H1 (cell line): Measurements from ENCODE around the gene SPTB.

Source experiments
- BACH1 ChIP-seq: IDR thresholded peaks from 2 replicates; pipeline ENCODE4 v1.6.1; 2012; ENCODE audit warnings: low read length, improper control_type of control experiment
- CREB1 ChIP-seq: IDR thresholded peaks from 2 replicates; pipeline ENCODE4 v1.6.1; 2012; ENCODE audit warnings: inconsistent platforms
- CTBP2 ChIP-seq: IDR thresholded peaks from 2 replicates; pipeline ENCODE4 v1.7.0; 2011; ENCODE audit warnings: borderline replicate concordance, mild to moderate bottlenecking, moderate library complexity, mixed read lengths, low read length; ENCODE audit not compliant: insufficient read depth, insufficient read length
- EP300 ChIP-seq, 2 experiments: IDR thresholded peaks; 1 replicate in 1 of 2; 2 replicates in 1 of 2; pipeline ENCODE4 v1.6.1; 2011 to 2012; ENCODE audit warnings: low read depth in 2 of 2, low read length in 2 of 2, mild to moderate bottlenecking in 2 of 2, borderline replicate concordance in 1 of 2, inconsistent platforms in 1 of 2, moderate library complexity in 1 of 2
- EZH2 ChIP-seq: fragments of 200-600 bp; sonication (generic); IDR thresholded peaks from 2 replicates; pipeline ENCODE4 v1.7.1; 2012; ENCODE audit warnings: low read depth, mild to moderate bottlenecking, moderate library complexity, low read length, inconsistent platforms; ENCODE audit not compliant: severe bottlenecking
- NANOG ChIP-seq: IDR thresholded peaks from 2 replicates; pipeline ENCODE4 v1.6.1; 2011; ENCODE audit warnings: low read length, low read depth, mild to moderate bottlenecking, inconsistent platforms; ENCODE audit not compliant: insufficient read depth, poor library complexity, severe bottlenecking
- TAF7 ChIP-seq: optimal IDR thresholded peaks from 2 replicates; pipeline ENCODE3; 2011; ENCODE audit warnings: low read depth, mild to moderate bottlenecking, inconsistent platforms, low read length, moderate library complexity, borderline replicate concordance
- ZNF274 ChIP-seq: IDR thresholded peaks from 2 replicates; pipeline ENCODE4 v1.7.0; 2012; ENCODE audit warnings: low read length, borderline replicate concordance; ENCODE audit errors: extremely low read depth
- TF ChIP-seq, protein P1 (sequence below), 3 experiments: IDR thresholded peaks; 1 replicate in 2 of 3; 2 replicates in 1 of 3; pipeline versions ENCODE4 v1.5.1 to v1.6.1; 2011; ENCODE audit warnings: low read length in 3 of 3, mild to moderate bottlenecking in 3 of 3, inconsistent platforms in 2 of 3, low read depth in 1 of 3, moderate library complexity in 1 of 3; ENCODE audit not compliant: insufficient read depth in 1 of 3; ENCODE audit errors: control extremely low read depth in 1 of 3

DNA sequence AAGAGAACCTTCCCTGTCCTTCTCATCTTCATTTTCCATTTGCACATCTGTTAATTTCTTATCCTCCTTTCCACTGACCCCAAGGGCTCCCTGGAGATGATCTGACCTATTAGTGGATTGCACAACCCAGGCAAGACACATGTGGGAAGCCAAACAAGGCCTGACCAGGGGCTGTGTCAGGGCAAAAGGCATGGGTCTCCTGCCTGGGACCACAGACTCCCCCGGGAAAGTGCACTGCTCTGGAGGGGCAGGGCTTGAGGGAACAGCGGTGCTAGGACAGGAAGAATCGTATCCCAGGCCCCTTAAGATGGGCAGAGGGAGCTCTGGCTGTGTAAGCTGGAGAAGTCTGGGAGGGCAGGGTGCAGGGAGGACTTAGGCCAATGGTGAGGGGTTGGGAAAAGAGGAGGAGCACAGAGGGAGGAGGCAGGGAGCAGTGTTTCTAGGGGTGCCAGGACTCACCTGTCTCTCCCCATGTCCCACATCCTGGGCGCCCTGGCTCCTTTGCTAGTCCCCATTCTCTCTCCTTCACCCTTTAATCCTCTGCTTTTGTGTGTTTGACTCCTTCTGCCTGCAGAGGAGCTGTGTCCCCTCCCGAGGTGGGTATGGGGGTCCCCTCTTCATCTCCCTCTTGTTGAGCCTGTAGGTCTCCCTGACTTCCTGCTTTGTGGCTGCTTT is 150.2 kb downstream of the SPTB start:
- TF ChIP-seq EP300 (IDR thresholded peaks at IDR 0.05; ENCODE audit: borderline replicate concordance in 1 of 2, low read depth in 2 of 2, low read length in 2 of 2) (no peak), CREB1 (no peak), CTBP2 (no peak), BACH1 (no peak), ZNF274 (no peak), TAF7 (no peak), NANOG (no peak), EZH2 (no peak)
- TF ChIP-seq, protein P1, sequence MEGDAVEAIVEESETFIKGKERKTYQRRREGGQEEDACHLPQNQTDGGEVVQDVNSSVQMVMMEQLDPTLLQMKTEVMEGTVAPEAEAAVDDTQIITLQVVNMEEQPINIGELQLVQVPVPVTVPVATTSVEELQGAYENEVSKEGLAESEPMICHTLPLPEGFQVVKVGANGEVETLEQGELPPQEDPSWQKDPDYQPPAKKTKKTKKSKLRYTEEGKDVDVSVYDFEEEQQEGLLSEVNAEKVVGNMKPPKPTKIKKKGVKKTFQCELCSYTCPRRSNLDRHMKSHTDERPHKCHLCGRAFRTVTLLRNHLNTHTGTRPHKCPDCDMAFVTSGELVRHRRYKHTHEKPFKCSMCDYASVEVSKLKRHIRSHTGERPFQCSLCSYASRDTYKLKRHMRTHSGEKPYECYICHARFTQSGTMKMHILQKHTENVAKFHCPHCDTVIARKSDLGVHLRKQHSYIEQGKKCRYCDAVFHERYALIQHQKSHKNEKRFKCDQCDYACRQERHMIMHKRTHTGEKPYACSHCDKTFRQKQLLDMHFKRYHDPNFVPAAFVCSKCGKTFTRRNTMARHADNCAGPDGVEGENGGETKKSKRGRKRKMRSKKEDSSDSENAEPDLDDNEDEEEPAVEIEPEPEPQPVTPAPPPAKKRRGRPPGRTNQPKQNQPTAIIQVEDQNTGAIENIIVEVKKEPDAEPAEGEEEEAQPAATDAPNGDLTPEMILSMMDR (IDR thresholded peaks at IDR 0.05; ENCODE audit: control extremely low read depth in 1 of 3, insufficient read depth in 1 of 3, low read depth in 1 of 3, low read length in 3 of 3): no peak
